Rectal smooth muscle tissue (tissue), 1 donor: Measurements from ENCODE around the gene FGF10.

ENCODE experiments used
- H3K27ac ChIP-seq: one replicate; pipeline ENCODE4 v1.7.0; 2013; ENCODE audit warnings: low read depth, low read length, inconsistent platforms
- H3K27me3 ChIP-seq: one replicate; pipeline ENCODE4 v1.7.0; 2013; ENCODE audit warnings: low read length; ENCODE audit not compliant: control insufficient read depth, insufficient read depth
- H3K36me3 ChIP-seq: one replicate; pipeline ENCODE4 v1.7.0; 2013; ENCODE audit warnings: low read length; ENCODE audit not compliant: control insufficient read depth, insufficient read depth
- H3K4me1 ChIP-seq: one replicate; pipeline ENCODE4 v1.7.0; 2013; ENCODE audit warnings: low read length; ENCODE audit not compliant: control insufficient read depth, insufficient read depth
- H3K4me3 ChIP-seq: one replicate; pipeline ENCODE4 v1.7.0; 2013; ENCODE audit warnings: low read length
- H3K9ac ChIP-seq: one replicate; pipeline ENCODE4 v1.7.0; 2013; ENCODE audit warnings: low read length

The FGF10 gene

GRCh38 chr5:44278469-44278868 is 110.8 kb downstream of the FGF10 start:
- Histone ChIP-seq H3K36me3 (no peaks in the 10 kb centered on the region), H3K27me3 (no peaks in the 10 kb centered on the region), H3K4me1 (no peaks in the 10 kb centered on the region), H3K27ac (no peak overlapping the region), H3K9ac (no peak overlapping the region), H3K4me3 (no peak overlapping the region)

GRCh38 chr5:44275908-44276307 is 113.3 kb downstream of the FGF10 start:
- H3K4me1 ChIP-seq: no peaks in the 10 kb centered on the region
- no peaks in the 10 kb centered on the region for H3K27me3 ChIP-seq
- no peak overlapping the region for H3K9ac ChIP-seq
- H3K36me3 ChIP-seq: no peaks in the 10 kb centered on the region
- H3K4me3 ChIP-seq: no peak overlapping the region
- H3K27ac ChIP-seq: no peak overlapping the region

GRCh38 chr5:44275329-44275728 is 113.9 kb downstream of the FGF10 start:
- H3K9ac ChIP-seq: no peak overlapping the region
- H3K27ac ChIP-seq: no peak overlapping the region
- no peaks in the 10 kb centered on the region for H3K36me3 ChIP-seq
- H3K4me3 ChIP-seq: no peak overlapping the region
- H3K4me1 ChIP-seq: no peaks in the 10 kb centered on the region
- H3K27me3 ChIP-seq: no peaks in the 10 kb centered on the region

GRCh38 chr5:44267909-44268308 is 121.3 kb downstream of the FGF10 start:
- no peak overlapping the region for H3K27ac ChIP-seq
- no peaks in the 10 kb centered on the region for H3K36me3 ChIP-seq
- H3K4me1 ChIP-seq: no peaks in the 10 kb centered on the region
- H3K9ac ChIP-seq: no peak overlapping the region
- H3K27me3 ChIP-seq: no peaks in the 10 kb centered on the region
- no peak overlapping the region for H3K4me3 ChIP-seq

- Histone ChIP-seq H3K4me3 (no peak overlapping the region), H3K27ac (no peak overlapping the region), H3K36me3 (no peaks in the 10 kb centered on the region), H3K9ac (no peak overlapping the region), H3K27me3 (no peaks in the 10 kb centered on the region), H3K4me1 (no peaks in the 10 kb centered on the region)
These were observed 122.2 kb downstream of the FGF10 start for GRCh38 chr5:44266882-44267576.

- H3K4me1 ChIP-seq: no peaks in the 10 kb centered on the region
- H3K4me3 ChIP-seq: no peak overlapping the region
These were observed 123.5 kb downstream of the FGF10 start for GRCh38 chr5:44265713-44266112.

GRCh38 chr5:44260793-44261192 is 128.4 kb downstream of the FGF10 start:
- H3K4me1 ChIP-seq: no peaks in the 10 kb centered on the region
- no peaks in the 10 kb centered on the region for H3K36me3 ChIP-seq
- H3K9ac ChIP-seq: no peak overlapping the region
- H3K27me3 ChIP-seq: no peaks in the 10 kb centered on the region
- no peak overlapping the region for H3K4me3 ChIP-seq
- H3K27ac ChIP-seq: no peak overlapping the region

More at GRCh38 chr5:44265713-44266112, 123.5 kb downstream of the FGF10 start:
- H3K36me3 ChIP-seq: no peaks in the 10 kb centered on the region
- no peaks in the 10 kb centered on the region for H3K27me3 ChIP-seq
- H3K9ac ChIP-seq: no peak overlapping the region
- H3K27ac ChIP-seq: no peak overlapping the region

- H3K9ac ChIP-seq: no peak overlapping the region
- no peaks in the 10 kb centered on the region for H3K36me3 ChIP-seq
- H3K4me3 ChIP-seq: no peak overlapping the region
- no peaks in the 10 kb centered on the region for H3K27me3 ChIP-seq
- no peak overlapping the region for H3K27ac ChIP-seq
- H3K4me1 ChIP-seq: no peaks in the 10 kb centered on the region
These were observed 131.4 kb downstream of the FGF10 start for GRCh38 chr5:44257653-44258365.

GRCh38 chr5:44257221-44257620 is 132.0 kb downstream of the FGF10 start:
- Histone ChIP-seq H3K27ac (no peak overlapping the region), H3K4me3 (no peak overlapping the region), H3K9ac (no peak overlapping the region), H3K27me3 (no peaks in the 10 kb centered on the region), H3K4me1 (no peaks in the 10 kb centered on the region), H3K36me3 (no peaks in the 10 kb centered on the region)
